Ammon's horn (tissue), 1 donor: ENCODE results near the gene HINT2.

ENCODE experiments used
- DNase-seq: peaks from one replicate; pipeline ENCODE4 v3.0.0-alpha.2; 2016; ENCODE audit warnings: low spot score

The HINT2 gene

DNA sequence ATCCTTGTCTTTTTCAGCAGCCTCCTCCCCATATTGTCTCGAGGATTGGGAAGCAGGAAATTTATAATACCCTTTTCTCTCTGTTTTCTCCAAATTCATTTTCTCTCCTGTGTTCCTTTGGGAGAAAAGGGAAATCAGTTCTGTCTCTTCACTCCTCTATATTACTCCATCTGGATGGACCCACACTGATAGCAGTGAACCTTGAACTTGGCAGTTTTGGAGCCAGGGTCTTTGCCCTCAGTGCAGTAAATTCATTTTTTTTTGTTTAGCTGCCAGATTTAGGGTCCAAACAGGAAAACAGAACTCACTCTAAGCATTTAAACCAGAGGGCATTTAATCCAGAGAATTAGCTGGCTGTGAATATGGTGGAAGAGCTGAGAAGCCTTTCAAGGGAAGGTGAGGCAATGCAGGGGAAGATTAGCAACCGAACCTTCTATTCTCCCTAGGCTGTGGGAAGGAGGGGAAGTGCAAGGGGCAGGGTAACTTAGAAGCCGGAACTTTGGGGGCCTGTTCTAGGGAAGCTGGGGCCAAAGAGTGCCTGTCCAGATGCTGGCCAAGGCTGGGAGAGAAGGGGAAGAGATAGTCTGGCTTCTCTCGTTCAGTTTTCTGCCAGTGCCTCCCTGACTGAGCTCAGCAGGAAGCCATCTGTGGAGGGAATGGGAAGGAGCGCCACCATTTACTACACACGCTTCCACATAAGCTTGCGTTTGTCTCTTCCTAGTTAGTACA, 39.8 kb downstream of the HINT2 start:
- peak; percentile 67 for DNase-seq

- DNase-seq = no peak
Observed at GRCh38 chr9:35771943-35772342, 42.9 kb downstream of the HINT2 start.

DNA sequence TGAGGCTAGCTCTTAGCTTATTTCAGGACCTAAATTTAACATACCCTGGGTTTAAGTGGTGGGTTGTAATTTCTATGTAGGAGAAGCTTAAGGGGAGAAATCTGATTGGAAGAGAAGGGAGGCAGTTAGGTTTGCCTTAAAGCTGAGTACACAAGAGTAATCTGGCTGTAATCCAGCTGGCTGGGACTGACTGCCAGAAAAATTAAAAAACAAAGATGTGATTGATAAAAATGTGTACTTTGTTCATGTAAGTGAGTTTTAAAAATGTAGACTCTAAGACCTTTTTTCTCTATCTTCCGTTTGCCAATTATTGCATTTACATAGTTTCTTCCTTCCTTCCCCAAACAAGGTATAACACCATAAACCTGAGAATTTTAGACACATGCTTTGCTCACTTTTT, 43.3 kb downstream of the HINT2 start:
- no peak for DNase-seq

GRCh38 chr9:35771075-35771433, 43.8 kb downstream of the HINT2 start:
- no peak for DNase-seq

DNA sequence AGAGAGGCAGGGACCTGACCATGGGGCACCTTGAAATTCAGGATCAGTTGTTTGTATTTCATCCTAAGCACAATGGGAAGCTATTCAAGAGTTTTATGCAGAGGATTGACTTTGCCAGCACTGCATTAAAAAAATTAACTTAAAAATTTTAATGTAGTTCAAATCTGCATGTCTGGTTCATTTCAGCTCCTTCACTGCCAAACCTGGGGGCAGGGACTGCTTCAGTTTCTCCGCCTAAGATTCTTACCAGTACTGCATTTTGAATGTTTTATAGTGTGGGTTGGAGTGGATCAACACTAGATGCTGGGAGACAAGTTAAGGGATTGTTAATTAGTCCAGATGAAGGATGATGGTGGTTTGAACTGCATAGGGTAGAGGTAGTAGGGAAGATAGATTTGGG, 45.1 kb downstream of the HINT2 start:
- DNase-seq = no peak

GRCh38 chr9:35767458-35767857, 47.4 kb downstream of the HINT2 start:
- DNase-seq = no peak

DNA sequence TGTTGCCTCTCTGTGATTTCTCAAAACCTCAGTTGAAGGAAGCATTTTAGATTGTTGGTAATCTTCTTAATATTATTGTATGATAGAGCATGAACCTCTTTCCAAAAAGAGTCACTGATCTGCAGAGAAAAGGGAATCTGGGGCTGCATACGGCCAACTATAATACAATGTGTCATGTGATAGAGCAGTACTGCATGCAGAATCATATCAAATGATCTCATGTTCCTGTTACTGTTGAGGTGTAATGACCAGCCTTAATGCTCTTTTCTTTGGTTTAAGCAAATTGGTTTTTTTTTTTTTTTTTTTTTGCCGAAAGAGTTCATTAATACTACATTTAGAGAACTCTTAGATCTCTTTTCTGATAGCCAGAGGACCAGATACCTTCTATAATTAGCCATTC, 47.8 kb downstream of the HINT2 start:
- DNase-seq = no peak

DNA sequence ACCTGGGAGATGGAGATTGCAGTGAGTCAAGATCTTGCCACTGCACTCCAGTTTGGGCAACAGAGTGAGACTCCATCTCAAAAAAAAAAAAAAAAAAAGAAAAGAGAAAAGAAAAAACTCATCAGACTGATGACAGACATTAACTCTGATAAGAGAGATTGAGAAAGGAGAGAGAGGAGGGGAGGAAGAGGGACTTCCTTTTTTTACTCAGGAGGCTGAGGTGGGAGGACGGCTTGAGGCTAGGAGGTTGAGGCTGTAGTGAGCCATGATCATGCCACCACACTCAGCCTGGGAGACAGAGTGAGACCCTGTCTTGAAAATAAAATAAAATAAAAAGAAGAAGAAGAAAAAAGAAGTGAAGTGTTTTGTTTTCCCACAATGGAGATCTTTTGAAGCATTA, 51.0 kb downstream of the HINT2 start:
- DNase-seq = no peak

GRCh38 chr9:35763181-35763580, 51.7 kb downstream of the HINT2 start:
- DNase-seq = no peak
